Activated CD8-positive, alpha-beta memory T cell treated with anti-CD3 and anti-CD28 coated beads for 4 hours (primary cell): Measurements from ENCODE around the gene DUSP7.
"Not testable (repeated sequence)": the region's sequence is repeated elsewhere in the genome, so short reads cannot be mapped to it uniquely, and the experiment has no call there.

Experiments
- DNase-seq, 2 donors: peaks; one replicate each; pipeline ENCODE4 v3.0.0-alpha.2; 2020; ENCODE audit warnings: low read depth in 2 of 2

The DUSP7 gene

DNA sequence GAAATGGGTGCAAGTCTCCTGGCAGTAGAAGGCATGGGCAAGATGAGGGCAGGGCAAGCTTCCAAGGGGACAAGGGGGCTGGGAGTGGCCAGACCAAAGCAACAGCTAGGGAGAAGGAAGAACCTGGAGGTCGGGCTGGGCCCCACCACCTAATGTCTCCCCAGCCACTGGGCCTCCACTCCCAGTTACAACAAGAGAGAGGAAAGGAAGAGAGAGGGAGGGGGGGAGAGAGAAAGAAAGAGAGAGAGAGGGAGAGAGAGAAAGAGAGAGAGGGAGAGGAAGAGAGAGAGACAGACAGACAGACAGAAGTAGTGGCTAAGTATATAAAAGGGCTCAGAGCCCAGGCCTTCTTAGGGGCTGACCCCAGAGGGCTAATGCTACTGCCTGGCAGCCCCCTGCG, 6.9 kb downstream of the DUSP7 start:
- DNase-seq, result no peak

- no peak for DNase-seq
These were observed 8.9 kb downstream of the DUSP7 start for GRCh38 chr3:52047295-52047960.

GRCh38 chr3:52046902-52047239, 9.5 kb downstream of the DUSP7 start:
- DNase-seq, result no peak

- DNase-seq, result no peak
These were observed 10.0 kb downstream of the DUSP7 start for GRCh38 chr3:52046186-52046901.

DNA sequence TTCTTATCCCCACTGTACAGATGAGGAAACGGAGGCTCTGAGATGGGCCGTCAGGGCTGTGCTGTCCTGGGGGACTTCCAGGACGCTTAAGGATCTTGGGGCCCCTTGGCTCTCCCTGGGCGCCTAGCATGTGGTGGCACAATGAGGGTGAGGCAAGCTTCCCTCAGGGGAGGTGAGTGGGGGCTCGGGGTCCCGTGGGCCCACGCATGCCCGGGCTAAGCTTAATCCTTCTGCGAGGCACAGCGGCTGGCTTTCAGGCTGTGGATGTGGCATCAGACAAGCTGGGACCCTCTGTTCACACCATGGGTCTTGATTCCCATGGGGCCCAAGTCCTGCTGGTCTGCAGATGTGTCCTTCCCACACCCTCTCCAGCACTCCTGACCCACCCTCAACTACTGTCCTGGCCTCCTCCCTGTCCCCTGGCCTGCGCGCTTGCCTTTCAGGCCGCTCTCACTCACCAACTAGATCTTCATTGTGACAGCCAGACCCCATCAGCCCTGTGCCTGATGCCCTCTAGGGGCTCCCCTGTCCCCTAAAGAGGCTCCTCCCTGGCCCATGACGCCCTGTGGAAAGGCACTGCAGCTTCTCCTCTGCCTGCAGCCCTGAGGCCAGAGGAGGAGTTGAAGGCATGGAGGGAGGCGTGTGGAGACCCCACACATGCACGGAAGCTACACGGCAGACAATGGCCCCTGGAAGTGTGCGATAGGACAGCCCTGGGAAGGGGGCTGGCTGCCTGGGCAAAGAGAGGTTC, 11.3 kb downstream of the DUSP7 start:
- no peak for DNase-seq

DNA sequence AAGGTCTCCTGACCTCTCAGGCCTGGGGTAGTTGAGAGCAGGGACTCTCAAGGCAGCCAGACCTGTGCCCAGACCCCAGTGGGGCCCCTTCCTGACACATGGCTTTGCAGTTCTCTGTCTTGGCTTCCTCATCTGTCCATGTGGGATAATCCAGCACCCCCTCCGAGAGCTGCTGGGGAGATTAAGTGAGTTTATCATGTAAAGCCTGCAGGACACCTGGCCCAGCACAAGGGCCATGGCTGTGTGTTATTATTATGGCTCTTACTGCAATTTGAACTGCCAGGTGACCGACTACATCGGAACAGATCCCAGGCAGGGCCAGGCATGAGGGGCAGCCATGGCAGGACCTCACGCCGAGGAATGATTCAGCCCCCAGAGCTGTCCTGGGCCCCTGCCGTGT, 12.6 kb downstream of the DUSP7 start:
- no peak for DNase-seq

DNA sequence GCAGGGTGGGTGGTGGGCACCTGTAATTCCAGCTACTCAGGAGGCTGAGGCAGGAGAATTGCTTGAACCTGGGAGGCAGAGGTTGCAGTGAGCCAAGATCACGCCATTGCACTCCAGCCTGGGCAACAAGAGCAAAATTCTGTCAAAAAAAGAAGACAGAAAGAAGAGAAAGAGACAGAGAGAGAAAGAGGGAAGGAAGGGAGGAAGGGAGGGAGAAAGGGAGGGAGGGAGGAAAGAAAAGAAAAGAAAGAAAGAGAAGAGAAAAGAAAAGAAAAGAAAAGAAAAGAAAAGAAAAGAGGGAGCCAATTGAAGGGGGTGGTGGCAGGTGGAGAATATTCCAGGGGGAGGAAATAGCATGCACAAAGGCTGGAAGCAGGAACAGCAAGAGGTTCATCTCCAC, 13.3 kb downstream of the DUSP7 start:
- DNase-seq, result not testable (repeated sequence)

- DNase-seq, result no peak
These were observed 15.1 kb downstream of the DUSP7 start for GRCh38 chr3:52041118-52041731.

DNA sequence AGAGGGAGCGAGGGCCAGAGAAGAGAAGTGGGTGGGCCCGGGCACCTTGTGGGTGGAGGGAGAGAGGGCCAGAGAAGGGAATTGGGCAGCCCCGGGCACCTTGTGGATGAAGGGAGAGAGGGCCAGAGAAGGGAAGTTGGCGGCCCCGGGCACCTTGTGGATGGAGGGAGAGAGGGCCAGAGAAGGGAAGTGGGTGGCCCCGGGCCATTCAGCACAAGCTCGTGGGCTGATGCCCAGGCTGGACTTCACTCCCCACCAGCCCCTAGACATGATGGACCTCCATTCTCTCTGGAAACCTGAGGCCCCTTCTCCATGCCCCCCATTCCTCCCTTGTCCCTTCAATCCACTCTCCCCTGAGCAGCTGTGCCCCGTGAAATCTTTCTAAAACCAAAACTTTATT, 15.8 kb downstream of the DUSP7 start:
- no peak for DNase-seq

DNA sequence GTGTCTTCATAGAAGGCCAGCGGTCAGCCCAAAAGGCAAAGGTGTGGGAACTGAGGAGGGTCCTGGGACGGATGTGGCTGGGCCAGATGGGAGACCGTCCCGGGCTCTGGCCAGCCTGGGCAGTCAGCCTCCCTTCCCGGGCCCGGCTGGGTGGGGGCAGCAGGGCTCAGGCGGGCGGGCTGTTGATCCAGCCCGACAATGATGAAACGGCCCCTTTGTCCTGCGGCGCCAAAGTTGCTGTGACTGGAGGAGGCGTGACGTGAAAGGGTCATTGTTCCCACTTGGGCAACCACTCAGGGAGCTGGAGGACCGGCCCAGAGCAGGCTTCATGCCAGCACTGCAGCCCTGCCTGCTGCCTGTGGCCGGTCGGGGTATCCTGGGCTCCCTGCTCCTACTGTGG, 16.5 kb downstream of the DUSP7 start:
- DNase-seq, result no peak

DNA sequence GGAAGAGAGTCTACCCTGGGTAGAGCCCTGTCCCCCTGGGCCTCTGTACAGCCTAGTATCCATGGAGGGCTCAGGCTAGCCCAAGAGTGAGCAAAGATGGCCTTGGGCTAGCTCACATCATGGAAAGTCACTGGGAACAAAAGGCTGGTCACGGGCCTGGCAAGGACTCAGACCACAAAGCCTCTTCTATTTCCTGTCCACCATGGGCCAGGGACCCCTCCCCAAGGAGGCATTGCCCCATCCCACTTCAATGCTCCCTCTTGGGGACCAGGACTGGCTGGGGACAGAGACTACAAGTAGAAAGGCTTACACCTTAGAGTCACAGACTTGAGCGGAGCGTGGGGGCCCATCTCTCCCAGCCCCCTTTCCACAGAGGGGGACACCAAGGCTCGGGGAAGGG, 16.9 kb downstream of the DUSP7 start:
- DNase-seq, result no peak

GRCh38 chr3:52038227-52038626, 18.1 kb downstream of the DUSP7 start:
- no peak for DNase-seq

- no peak for DNase-seq
These were observed 19.1 kb downstream of the DUSP7 start for GRCh38 chr3:52037291-52037690.

DNA sequence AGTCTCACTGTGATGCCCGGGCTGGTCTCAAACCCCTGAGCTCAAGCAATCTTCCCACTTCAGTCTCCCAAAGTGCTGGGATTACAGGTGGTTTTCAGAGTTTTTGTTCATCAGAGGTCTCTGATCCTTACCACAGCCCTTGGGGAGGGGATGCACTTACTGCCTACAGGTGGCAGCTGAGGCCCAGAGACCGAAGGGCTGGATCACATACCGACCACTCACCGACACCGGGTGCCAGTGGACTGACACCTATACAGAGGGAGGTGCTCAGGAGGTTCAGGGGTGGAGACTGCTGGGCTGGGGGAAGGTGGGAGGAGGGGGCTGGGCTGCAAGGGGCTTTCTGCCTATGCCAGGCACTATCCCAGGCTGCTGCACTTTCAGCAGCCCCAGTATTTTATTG, 19.5 kb downstream of the DUSP7 start:
- DNase-seq, result no peak

DNA sequence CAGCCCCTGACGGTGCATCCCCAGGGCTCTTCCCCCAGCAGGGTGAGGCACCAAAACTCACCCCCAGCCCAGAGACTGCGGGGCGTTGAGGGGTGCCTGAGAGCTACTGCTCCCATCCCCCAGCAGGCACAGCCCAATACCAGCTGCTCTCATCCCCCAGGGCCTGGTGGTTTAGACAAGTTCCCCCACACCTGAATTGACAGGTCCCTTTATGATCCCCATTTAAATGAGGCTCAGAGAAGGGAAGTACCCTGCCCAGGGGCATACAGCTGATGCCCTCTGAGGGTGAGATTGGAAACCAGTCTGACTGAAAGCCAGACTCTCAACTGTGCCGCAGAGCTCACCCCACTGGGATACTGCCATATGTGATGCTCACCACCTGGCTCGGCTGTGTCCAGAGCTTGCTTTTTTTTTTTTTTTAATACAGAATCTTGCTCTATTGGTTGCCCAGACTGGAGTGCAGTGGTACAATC, 20.1 kb downstream of the DUSP7 start:
- DNase-seq, result no peak

DNA sequence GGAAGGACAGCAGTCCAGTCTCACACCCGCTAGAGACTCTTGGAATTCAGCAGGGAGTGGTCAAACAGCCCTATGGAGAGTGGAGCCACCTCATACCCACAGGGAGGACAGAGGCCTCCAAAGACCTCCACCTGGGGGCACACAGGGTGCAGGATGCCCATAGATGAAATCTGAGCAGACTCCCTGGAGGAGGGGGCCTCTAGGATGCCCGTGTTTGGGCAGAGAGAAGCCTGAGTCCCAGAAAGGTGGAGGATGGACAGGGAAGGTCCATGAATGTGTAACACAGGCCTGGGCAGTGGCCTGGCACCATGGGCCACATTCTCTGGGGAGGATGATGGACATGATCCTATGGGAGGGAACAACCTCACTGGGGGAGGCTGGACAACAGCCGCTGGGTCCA, 21.7 kb downstream of the DUSP7 start:
- no peak for DNase-seq

DNA sequence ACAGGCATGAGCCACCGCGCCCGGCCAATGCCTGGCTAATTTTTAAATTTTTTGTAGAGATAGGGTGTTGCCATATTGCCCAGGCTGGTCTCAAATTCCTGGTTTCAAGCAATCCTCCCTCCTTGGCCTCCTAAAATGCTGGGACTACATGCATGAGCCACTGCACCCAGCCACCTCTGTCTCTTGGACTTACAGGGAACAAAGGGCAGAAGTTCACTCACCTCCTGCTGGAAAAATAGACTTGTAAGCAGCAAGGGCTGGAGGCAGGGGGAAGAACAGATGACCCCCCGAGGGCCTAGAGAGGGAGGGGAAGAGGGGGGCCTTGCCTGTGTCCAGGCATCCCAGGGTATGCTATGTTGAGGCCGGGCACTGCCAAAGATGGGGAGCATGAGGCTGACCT, 22.2 kb downstream of the DUSP7 start:
- DNase-seq, result no peak

GRCh38 chr3:52033748-52034147, 22.6 kb downstream of the DUSP7 start:
- not testable (repeated sequence) for DNase-seq

GRCh38 chr3:52032702-52033408, 23.5 kb downstream of the DUSP7 start:
- DNase-seq, result no peak

DNA sequence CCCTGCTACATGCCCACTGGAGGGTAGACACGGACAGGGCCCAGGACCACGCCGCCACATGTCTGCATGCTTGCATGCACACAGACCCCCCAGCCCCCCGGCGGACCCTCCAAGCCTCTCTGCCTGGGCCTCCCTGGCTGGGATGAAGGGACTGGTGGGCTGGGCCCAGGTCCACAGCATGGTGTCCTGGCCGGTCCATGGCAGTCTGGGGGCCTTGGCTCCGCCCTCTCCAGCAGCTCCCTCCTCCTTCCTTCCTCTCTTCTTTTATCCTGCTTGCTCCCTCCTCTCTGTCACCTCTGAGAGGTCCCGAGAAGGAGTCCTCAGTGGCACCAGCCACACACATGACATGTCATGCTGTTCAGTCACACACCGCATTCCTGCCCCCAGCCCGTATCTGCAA, 24.5 kb downstream of the DUSP7 start:
- DNase-seq, result no peak

GRCh38 chr3:52030714-52031310, 25.6 kb downstream of the DUSP7 start:
- no peak for DNase-seq
